Measurements from ENCODE around the gene DLG5.

DLG5 gene

DNA sequence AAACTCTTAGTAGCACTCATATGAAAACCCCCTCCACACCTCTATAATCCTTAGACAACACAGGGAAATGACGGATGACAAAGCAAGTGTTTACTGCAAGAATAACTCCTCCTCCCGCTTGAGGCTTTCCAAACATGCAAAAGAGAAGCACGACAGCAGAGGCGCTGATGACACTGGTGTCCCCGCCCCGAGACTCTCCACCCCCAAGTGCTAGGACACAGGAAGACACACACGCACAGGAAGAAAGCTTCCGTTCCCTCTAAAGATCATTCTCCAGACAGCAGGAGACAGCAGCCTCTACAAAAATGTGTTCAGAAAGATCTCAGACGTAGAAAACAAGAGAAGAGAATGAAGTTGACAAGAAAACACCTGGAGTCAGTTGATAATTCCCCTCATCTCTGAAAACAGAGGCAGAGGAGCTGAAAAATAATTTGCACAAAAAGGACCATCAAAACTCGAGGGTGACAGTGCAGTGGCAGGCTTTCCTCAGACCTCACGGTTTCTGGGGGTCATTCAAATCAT lies 90.2 kb downstream of the DLG5 start:
- Histone ChIP-seq H3K4me3 (ENCODE audit: low read depth, low read length) (no peak overlapping the region), H3K4me1 (ENCODE audit: control insufficient read depth, insufficient read depth, low read length) (peaks cover 5% of the 10 kb centered on the region; the same call in 1 of the 2 replicates), H3K9me3 (ENCODE audit: control insufficient read depth, insufficient read depth, low read depth, low read length) (no peaks in the 10 kb centered on the region), H3K27ac (ENCODE audit: extremely low read depth, low read depth, low read length) (no peak overlapping the region), H3K36me3 (ENCODE audit: control insufficient read depth in 2 of 2, insufficient read depth in 1 of 2, low read length in 2 of 2) (peaks cover 5 to 73% of the 10 kb centered on the region in 2 experiments; a peak in 2 of 3 replicates)
- ChIA-PET CTCF (no interaction called here), POLR2A (no interaction called here)
- TF ChIP-seq HOXD13 (CRISPR knock-in tag; IDR thresholded peaks at IDR 0.05; ENCODE audit: borderline replicate concordance): no peak
- TF ChIP-seq CTCF (tag by site-specific recombination; IDR thresholded peaks at IDR 0.05): no peak
- TF ChIP-seq ZNF624 (tag by site-specific recombination; IDR thresholded peaks at IDR 0.05): no peak
- TF ChIP-seq REST (tag by site-specific recombination; IDR thresholded peaks at IDR 0.05): no peak
- no peak for TF ChIP-seq SP2 (tag by site-specific recombination; IDR thresholded peaks at IDR 0.05)
- TF ChIP-seq, protein P1, sequence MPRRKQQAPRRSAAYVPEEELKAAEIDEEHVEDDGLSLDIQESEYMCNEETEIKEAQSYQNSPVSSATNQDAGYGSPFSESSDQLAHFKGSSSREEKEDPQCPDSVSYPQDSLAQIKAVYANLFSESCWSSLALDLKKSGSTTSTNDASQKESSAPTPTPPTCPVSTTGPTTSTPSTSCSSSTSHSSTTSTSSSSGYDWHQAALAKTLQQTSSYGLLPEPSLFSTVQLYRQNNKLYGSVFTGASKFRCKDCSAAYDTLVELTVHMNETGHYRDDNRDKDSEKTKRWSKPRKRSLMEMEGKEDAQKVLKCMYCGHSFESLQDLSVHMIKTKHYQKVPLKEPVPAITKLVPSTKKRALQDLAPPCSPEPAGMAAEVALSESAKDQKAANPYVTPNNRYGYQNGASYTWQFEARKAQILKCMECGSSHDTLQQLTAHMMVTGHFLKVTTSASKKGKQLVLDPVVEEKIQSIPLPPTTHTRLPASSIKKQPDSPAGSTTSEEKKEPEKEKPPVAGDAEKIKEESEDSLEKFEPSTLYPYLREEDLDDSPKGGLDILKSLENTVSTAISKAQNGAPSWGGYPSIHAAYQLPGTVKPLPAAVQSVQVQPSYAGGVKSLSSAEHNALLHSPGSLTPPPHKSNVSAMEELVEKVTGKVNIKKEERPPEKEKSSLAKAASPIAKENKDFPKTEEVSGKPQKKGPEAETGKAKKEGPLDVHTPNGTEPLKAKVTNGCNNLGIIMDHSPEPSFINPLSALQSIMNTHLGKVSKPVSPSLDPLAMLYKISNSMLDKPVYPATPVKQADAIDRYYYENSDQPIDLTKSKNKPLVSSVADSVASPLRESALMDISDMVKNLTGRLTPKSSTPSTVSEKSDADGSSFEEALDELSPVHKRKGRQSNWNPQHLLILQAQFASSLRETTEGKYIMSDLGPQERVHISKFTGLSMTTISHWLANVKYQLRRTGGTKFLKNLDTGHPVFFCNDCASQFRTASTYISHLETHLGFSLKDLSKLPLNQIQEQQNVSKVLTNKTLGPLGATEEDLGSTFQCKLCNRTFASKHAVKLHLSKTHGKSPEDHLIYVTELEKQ (tag by site-specific recombination; IDR thresholded peaks at IDR 0.05; ENCODE audit: borderline replicate concordance): no peak

- H3K9me3 ChIP-seq (ENCODE audit: control insufficient read depth, insufficient read depth, low read depth, low read length): no peaks in the 10 kb centered on the region
- H3K36me3 ChIP-seq (ENCODE audit: control insufficient read depth in 2 of 2, insufficient read depth in 1 of 2, low read length in 2 of 2): peaks cover 5 to 71% of the 10 kb centered on the region in 2 experiments; a peak in 2 of 3 replicates
- TF ChIP-seq SP7 (tag by site-specific recombination; IDR thresholded peaks at IDR 0.05) (no peak), ZNF792 (tag by site-specific recombination; IDR thresholded peaks at IDR 0.05) (no peak), ZNF677 (tag by site-specific recombination; IDR thresholded peaks at IDR 0.05) (no peak), ZNF114 (tag by site-specific recombination; IDR thresholded peaks at IDR 0.05) (no peak), ZNF335 (tag by site-specific recombination; conservative IDR thresholded peaks at IDR 0.05) (no peak)
- ChIA-PET POLR2A (no interaction called here), CTCF (no interaction called here)
- H3K27ac ChIP-seq (ENCODE audit: extremely low read depth, low read depth, low read length): no peak overlapping the region
- peaks cover 5% of the 10 kb centered on the region; the same call in 1 of the 2 replicates for H3K4me1 ChIP-seq (ENCODE audit: control insufficient read depth, insufficient read depth, low read length)
- no peak overlapping the region for H3K4me3 ChIP-seq (ENCODE audit: low read depth, low read length)
Measured at GRCh38 chr10:77835669-77836086, 90.9 kb downstream of the DLG5 start.

DNA sequence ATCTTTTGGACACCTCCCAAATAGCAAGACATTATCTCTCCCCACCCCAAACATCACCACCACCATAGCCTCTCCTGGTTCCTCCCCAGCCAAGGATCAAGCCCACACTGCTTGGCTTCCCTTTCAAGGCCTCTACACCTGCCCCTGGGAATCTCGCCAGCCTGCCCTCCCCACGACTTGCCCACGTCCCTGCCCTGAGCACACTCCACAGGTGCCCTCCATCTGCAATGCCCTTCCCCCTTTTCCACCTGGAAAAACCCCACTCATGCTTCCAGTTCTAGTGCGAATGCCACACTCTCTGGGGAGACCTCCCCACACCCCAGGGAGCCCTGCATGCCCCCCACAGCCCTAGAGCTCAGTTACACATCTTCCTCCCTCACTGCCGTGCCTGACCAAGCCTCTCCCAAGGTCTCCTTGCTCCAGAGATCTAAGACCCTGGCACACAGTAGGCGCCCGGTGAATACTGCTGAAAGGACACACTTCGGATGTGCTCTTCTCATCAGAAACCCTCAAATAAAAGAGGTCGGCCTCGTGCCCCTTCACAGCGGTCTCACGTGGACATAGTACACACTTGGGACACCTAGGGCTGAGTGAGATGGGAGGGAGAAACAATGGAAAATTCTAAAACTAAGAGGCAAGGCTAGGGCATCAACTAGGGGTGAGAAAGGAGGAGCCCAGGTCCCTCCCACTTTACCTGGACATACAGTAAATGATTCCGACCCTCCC lies 91.4 kb downstream of the DLG5 start:
- peaks cover 3 to 75% of the 10 kb centered on the region in 2 experiments; a peak in 2 of 3 replicates for H3K36me3 ChIP-seq (ENCODE audit: control insufficient read depth in 2 of 2, insufficient read depth in 1 of 2, low read length in 2 of 2)
- no peak for TF ChIP-seq ZNF621 (tag by site-specific recombination; IDR thresholded peaks at IDR 0.05)
- TF ChIP-seq ZNF23 (tag by site-specific recombination; IDR thresholded peaks at IDR 0.05; ENCODE audit: borderline replicate concordance): no peak
- TF ChIP-seq GLIS1 (tag by site-specific recombination; IDR thresholded peaks at IDR 0.05): peak; percentile 70; the same call in 1 of the 2 replicates
- TF ChIP-seq SCRT1 (tag by site-specific recombination; IDR thresholded peaks at IDR 0.05; ENCODE audit: borderline replicate concordance): peak; percentile 69
- TF ChIP-seq ZNF664 (tag by site-specific recombination; IDR thresholded peaks at IDR 0.05): no peak
- TF ChIP-seq ZNF596 (tag by site-specific recombination; IDR thresholded peaks at IDR 0.05): no peak
- no peak for TF ChIP-seq YY1 (tag by site-specific recombination; IDR thresholded peaks at IDR 0.05)
- no peak for TF ChIP-seq ZNF768 (tag by site-specific recombination; IDR thresholded peaks at IDR 0.05)
- TF ChIP-seq ZNF843 (tag by site-specific recombination; IDR thresholded peaks at IDR 0.05): no peak
- peak; percentile 65; the same call in 1 of the 2 replicates for TF ChIP-seq SCRT2 (tag by site-specific recombination; IDR thresholded peaks at IDR 0.05)

More for the DNA sequence above, 91.4 kb downstream of the DLG5 start:
- H3K4me3 ChIP-seq (ENCODE audit: low read depth, low read length): no peak overlapping the region
- H3K9me3 ChIP-seq (ENCODE audit: control insufficient read depth, insufficient read depth, low read depth, low read length): no peaks in the 10 kb centered on the region
- peaks cover 5% of the 10 kb centered on the region; the same call in 1 of the 2 replicates for H3K4me1 ChIP-seq (ENCODE audit: control insufficient read depth, insufficient read depth, low read length)
- POLR2A ChIA-PET: no interaction called here
- no peak overlapping the region for H3K27ac ChIP-seq (ENCODE audit: extremely low read depth, low read depth, low read length)
- CTCF ChIA-PET: interaction anchor here (0.5 kb wide), 1 partner anchor 753 kb away, joined by 3 read pairs; no protein-coding TSS in a partner anchor

Measured in HEK293 (cell line).